Progenitor cell of endocrine pancreas (in vitro differentiated cells): ENCODE measurements around the gene ARID5B. TPM values are rescaled to one million over a fixed set of nuclear protein-coding genes. Genes with fewer than 3 reads are reported as not detected.
A peak's percentile ranks its signal among the peaks of the same experiment; 100 is the strongest.

Experiments
- DNase-seq: peaks from one replicate; pipeline ENCODE4 v3.0.0; 2021; ENCODE audit warnings: low spot score; ENCODE audit not compliant: unreplicated experiment
- H3K27ac Mint-ChIP-seq: 2 replicates; pipeline ENCODE4 v1.8.0; 2021; ENCODE audit warnings: mild to moderate bottlenecking, moderate library complexity, mixed read lengths
- H3K27me3 Mint-ChIP-seq: 2 replicates; pipeline ENCODE4 v1.8.0; 2021; ENCODE audit warnings: mixed read lengths
- H3K36me3 Mint-ChIP-seq: 2 replicates; pipeline ENCODE4 v1.8.0; 2022; ENCODE audit warnings: mixed read lengths; ENCODE audit not compliant: insufficient read depth
- H3K4me1 Mint-ChIP-seq: 2 replicates; pipeline ENCODE4 v1.8.0; 2021; ENCODE audit warnings: low read depth, mixed read lengths
- H3K4me3 Mint-ChIP-seq: 2 replicates; pipeline ENCODE4 v1.8.0; 2021; ENCODE audit warnings: low read depth, mild to moderate bottlenecking, moderate library complexity, mixed read lengths
- H3K9me3 Mint-ChIP-seq: 2 replicates; pipeline ENCODE4 v1.8.0; 2021; ENCODE audit warnings: low read depth, mixed read lengths
- total RNA-seq: library from RNA; stranded (reverse); gene quantifications from 2 replicates; pipeline ENCODE4 v1.2.1, GENCODE V29; 2021
- TF ChIP-seq, protein P1 (sequence below): fragments of 200-600 bp; sonication (generic); IDR thresholded peaks from one replicate; pipeline ENCODE4 v1.5.0; 2021; ENCODE audit warnings: antibody characterized with exemption, mild to moderate bottlenecking; ENCODE audit not compliant: unreplicated experiment

Gene ARID5B
- total RNA-seq, 1 donor from 2014 or later: 19.7 TPM

DNA sequence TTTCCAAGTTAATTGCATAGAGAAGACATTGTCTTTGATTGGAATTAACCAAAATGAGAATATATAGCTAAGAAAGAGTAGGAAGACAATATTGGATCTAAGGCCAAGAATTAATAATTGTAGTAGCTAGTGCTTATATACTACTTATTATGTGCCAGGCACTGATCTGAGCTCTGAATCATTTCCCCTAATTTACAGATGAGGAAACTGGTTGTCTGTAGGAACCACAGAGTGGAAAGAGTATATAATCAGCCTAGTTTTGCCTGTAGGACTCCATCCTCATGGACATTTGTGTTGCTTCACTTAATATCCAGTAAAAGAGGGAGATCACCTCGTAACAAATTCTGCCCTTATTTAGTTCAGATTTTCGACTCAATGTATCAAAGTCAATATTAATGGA lies 127.9 kb downstream of the ARID5B start:
- Mint-ChIP-seq H3K27me3 (no peaks in the 10 kb centered on the region), H3K27ac (no peak overlapping the region), H3K36me3 (peaks cover 2% of the 10 kb centered on the region), H3K4me1 (peaks cover 31% of the 10 kb centered on the region), H3K4me3 (no peak overlapping the region), H3K9me3 (no peaks in the 10 kb centered on the region)
- no peak for DNase-seq
- TF ChIP-seq, protein P1, sequence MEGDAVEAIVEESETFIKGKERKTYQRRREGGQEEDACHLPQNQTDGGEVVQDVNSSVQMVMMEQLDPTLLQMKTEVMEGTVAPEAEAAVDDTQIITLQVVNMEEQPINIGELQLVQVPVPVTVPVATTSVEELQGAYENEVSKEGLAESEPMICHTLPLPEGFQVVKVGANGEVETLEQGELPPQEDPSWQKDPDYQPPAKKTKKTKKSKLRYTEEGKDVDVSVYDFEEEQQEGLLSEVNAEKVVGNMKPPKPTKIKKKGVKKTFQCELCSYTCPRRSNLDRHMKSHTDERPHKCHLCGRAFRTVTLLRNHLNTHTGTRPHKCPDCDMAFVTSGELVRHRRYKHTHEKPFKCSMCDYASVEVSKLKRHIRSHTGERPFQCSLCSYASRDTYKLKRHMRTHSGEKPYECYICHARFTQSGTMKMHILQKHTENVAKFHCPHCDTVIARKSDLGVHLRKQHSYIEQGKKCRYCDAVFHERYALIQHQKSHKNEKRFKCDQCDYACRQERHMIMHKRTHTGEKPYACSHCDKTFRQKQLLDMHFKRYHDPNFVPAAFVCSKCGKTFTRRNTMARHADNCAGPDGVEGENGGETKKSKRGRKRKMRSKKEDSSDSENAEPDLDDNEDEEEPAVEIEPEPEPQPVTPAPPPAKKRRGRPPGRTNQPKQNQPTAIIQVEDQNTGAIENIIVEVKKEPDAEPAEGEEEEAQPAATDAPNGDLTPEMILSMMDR: no peak

DNA sequence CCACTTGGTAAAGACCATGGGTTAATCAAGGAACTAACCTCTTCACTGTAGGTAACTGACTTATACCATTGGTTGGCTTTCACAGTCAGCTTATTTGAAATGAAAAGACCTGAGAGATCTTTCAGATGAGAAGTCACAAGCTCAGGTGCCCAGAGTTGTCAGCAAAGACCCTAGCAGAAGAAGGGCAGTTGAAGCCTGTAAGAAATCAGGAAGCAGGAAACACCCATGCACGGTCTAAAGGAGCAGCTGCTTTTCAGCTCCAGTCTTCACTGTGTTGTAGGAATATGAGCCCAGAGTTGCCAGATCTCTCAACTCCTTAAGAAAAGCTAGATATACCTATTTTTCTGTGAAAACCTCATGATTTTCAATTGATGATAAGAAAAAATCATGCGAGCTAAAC lies 130.0 kb downstream of the ARID5B start:
- peak overlapping the region; percentile 64 for H3K27ac Mint-ChIP-seq
- H3K4me1 Mint-ChIP-seq: peaks cover 17% of the 10 kb centered on the region
- DNase-seq: no peak
- H3K9me3 Mint-ChIP-seq: no peaks in the 10 kb centered on the region
- no peaks in the 10 kb centered on the region for H3K27me3 Mint-ChIP-seq
- TF ChIP-seq, protein P1: no peak
- H3K36me3 Mint-ChIP-seq: peaks cover 2% of the 10 kb centered on the region
- no peak overlapping the region for H3K4me3 Mint-ChIP-seq

DNA sequence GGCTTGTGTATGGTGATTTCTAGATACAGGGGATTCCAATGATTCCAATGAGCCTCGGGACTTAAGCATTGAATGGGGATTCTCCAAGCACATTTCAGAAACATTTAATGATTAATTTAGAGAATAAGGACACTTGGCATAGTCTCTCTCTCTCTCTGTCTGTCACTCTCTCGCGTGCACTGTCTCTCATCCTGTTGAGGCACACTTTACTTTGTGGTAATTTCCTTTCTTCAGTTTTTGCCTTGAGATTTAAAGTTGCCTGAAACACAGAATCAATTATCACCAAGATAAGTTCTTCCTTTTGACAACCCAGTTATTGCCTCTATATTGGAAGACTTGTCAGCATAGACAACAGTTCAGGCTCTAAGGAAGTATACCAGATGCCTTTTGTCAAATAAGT lies 131.6 kb downstream of the ARID5B start:
- TF ChIP-seq, protein P1: no peak

DNA sequence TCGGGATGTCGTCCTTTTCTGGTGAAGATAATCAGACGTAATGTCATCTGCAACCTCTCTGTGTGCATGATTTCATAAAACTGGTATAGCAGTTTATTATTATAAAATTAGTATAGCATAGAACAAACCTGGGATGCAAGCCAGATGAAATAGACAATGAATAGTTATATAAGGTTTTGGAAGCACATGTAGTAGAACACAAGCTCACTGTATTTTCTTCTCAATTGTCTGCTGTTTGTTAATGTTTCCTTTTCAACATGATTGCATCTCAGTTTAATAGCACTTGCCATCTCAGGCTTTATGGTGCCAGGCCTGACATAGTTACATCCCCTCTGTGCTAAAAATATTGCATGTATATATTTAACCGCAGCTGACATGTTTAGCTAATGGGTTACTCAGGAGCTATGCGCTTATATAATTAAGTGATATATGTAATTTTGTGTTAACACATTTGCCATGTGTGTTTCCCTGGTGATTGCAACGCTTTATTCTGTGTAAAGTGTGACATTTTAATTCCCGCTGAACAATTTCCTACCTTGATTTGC lies 132.7 kb downstream of the ARID5B start:
- H3K36me3 Mint-ChIP-seq: no peaks in the 10 kb centered on the region
- H3K27me3 Mint-ChIP-seq: no peaks in the 10 kb centered on the region
- TF ChIP-seq, protein P1: no peak
- H3K4me3 Mint-ChIP-seq: no peak overlapping the region
- no peak overlapping the region for H3K27ac Mint-ChIP-seq
- peaks cover 24% of the 10 kb centered on the region for H3K4me1 Mint-ChIP-seq
- H3K9me3 Mint-ChIP-seq: no peaks in the 10 kb centered on the region
- no peak for DNase-seq

More for the DNA sequence above, 131.6 kb downstream of the ARID5B start:
- peaks cover 21% of the 10 kb centered on the region for H3K4me1 Mint-ChIP-seq
- no peak for DNase-seq
- no peak overlapping the region for H3K4me3 Mint-ChIP-seq
- no peaks in the 10 kb centered on the region for H3K27me3 Mint-ChIP-seq
- H3K9me3 Mint-ChIP-seq: no peaks in the 10 kb centered on the region
- no peak overlapping the region for H3K27ac Mint-ChIP-seq
- H3K36me3 Mint-ChIP-seq: peaks cover 2% of the 10 kb centered on the region

DNA sequence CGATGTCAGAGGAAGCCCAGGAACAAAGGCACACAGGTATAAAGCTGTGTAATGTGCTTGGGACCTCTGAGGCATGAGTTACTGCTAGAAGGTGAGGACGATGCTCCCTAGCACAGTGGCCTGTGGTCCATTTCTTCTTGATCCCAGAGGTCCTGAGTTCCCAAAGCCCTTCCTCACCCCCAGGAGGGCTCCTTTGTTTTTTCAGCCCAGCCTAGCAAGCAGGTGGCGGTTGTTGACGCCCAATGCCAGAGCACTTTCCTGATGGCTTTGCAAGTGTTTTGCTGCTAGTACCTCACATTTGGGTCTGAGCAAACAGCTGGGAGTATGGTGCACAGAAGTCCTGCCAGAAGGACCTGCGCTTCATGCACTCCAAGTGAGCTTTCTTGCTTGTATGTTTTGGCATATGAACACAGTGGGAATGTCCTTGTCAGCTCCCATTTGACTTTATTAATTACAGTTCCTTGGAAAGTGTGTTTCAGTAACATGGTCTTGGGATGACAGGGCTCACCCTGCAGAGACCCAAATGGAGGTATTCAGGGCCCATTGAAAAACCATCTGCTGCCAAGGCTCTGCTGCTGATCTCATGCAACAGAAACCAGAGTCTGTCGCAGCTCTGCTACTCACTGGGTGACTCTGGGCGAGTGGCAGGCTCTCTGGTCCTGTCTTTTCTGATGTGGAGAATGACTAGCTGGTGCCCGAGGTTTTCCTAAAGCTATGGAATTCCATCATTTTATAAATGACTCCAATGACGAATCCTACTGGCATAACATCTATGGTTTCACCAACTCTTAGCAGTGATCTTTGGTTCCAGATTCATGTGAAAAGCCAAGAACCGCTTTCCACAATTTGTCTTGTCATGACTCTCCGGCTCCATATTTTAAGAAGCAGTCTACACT lies 134.9 kb downstream of the ARID5B start:
- TF ChIP-seq, protein P1: no peak
- Mint-ChIP-seq H3K9me3 (no peaks in the 10 kb centered on the region), H3K36me3 (no peaks in the 10 kb centered on the region), H3K27ac (peak overlapping the region; percentile 94), H3K27me3 (no peaks in the 10 kb centered on the region), H3K4me1 (peaks cover 41% of the 10 kb centered on the region), H3K4me3 (peak overlapping the region; percentile 8)
- DNase-seq: no peak
